Gastroesophageal sphincter (tissue), 4 donors: ENCODE data around the gene SLC30A2. TPM values are rescaled to one million over a fixed set of nuclear protein-coding genes. Genes with fewer than 3 reads are reported as not detected.

Source experiments
- ATAC-seq: fragments of 150-250 bp; one replicate; pipeline ENCODE4 v1.9.1; 2016; ENCODE audit warnings: mild to moderate bottlenecking, moderate library complexity
- H3K27ac ChIP-seq, 4 donors: fragments of 200-600 bp; sonication (generic) in 3 of 4; 1 replicate in 3 of 4; 2 replicates in 1 of 4; pipeline ENCODE4 v1.5.1; 2016 to 2019
- H3K27me3 ChIP-seq: fragments of 200-600 bp; sonication (generic); one replicate; pipeline ENCODE4 v1.5.1; 2019
- H3K36me3 ChIP-seq, 2 donors: fragments of 200-600 bp; sonication (generic); one replicate each; pipeline ENCODE4 v1.5.1; 2019; ENCODE audit warnings: control low read depth in 1 of 2
- H3K4me1 ChIP-seq, 3 donors: fragments of 200-600 bp; sonication (generic); 1 replicate in 2 of 3; 2 replicates in 1 of 3; pipeline ENCODE4 v1.5.1; 2016 to 2019; ENCODE audit warnings: control low read depth in 2 of 3
- H3K4me3 ChIP-seq, 2 donors: fragments of 200-600 bp; sonication (generic); one replicate each; pipeline ENCODE4 v1.5.1; 2019; ENCODE audit warnings: mild to moderate bottlenecking in 1 of 2, moderate library complexity in 1 of 2
- H3K9me3 ChIP-seq, 3 donors: fragments of 200-600 bp; sonication (generic); one replicate each; pipeline ENCODE4 v1.5.1; 2017 to 2019; ENCODE audit warnings: control low read depth in 2 of 3
- CTCF ChIP-seq, 4 experiments: fragments of 200-600 bp in 2 of 4; fragments of 450-650 bp in 2 of 4; sonication (generic) in 1 of 4; IDR thresholded peaks; one replicate each; pipeline ENCODE4 v1.5.1; 2017 to 2019; ENCODE audit warnings: antibody characterized with exemption in 4 of 4, mild to moderate bottlenecking in 2 of 4, moderate library complexity in 2 of 4
- EP300 ChIP-seq: sonication (generic); formaldehyde crosslinking; IDR thresholded peaks from one replicate; pipeline ENCODE4 v1.6.1; 2017; ENCODE audit warnings: antibody characterized with exemption, mild to moderate bottlenecking
- POLR2A ChIP-seq, 2 donors: fragments of 450-650 bp; IDR thresholded peaks; one replicate each; pipeline ENCODE4 v1.6.1; 2017; ENCODE audit warnings: antibody characterized with exemption in 2 of 2, mild to moderate bottlenecking in 2 of 2, moderate library complexity in 1 of 2
- POLR2AphosphoS5 ChIP-seq: sonication (generic); formaldehyde crosslinking; IDR thresholded peaks from one replicate; pipeline ENCODE4 v1.6.1; 2017; ENCODE audit warnings: antibody characterized with exemption
- WGBS, 2 donors: methylation state at CpG; one replicate each; pipeline ENCODE4 v1.1.5; 2018; ENCODE audit warnings: low coverage in 1 of 2; 5-methylcytosine and 5-hydroxymethylcytosine counted together
- total RNA-seq, 4 donors: library from RNA; depleted of rRNA; stranded (reverse); fragments of >200 nt; gene quantifications; one replicate each; pipeline ENCODE4 v1.1.0, GENCODE V29; 2016

The SLC30A2 gene
- total RNA-seq, 4 donors from 2014 or later = not detected

GRCh38 chr1:26003262-26003661 is 42.7 kb downstream of the SLC30A2 start:
- WGBS, 2 donors = 78 to 90% methylated on average over 4 of the region's 4 CpGs
- no peak overlapping the region for H3K4me3 ChIP-seq
- no peak for ATAC-seq
- H3K27me3 ChIP-seq = no peaks in the 10 kb centered on the region
- H3K27ac ChIP-seq = no peak overlapping the region
- no peak for TF ChIP-seq POLR2A (IDR thresholded peaks at IDR 0.05)
- no peak for TF ChIP-seq POLR2AphosphoS5
- TF ChIP-seq EP300 = no peak
- TF ChIP-seq CTCF (IDR thresholded peaks at IDR 0.05) = no peak
- H3K4me1 ChIP-seq = peaks cover 0 to 7% (median 0%) of the 10 kb centered on the region in 3 donors
- no peaks in the 10 kb centered on the region for H3K36me3 ChIP-seq
- no peaks in the 10 kb centered on the region for H3K9me3 ChIP-seq

- Histone ChIP-seq H3K36me3 (no peaks in the 10 kb centered on the region), H3K9me3 (no peaks in the 10 kb centered on the region), H3K27me3 (no peaks in the 10 kb centered on the region), H3K4me1 (peaks cover 3 to 23% (median 7%) of the 10 kb centered on the region in 3 donors), H3K27ac (peak overlapping the region in 1 of 4 donors; percentile 86), H3K4me3 (no peak overlapping the region)
- no peak for ATAC-seq
- WGBS, 2 donors = 81 to 100% methylated on average over 1 to 13 of the region's 18 CpGs
- TF ChIP-seq POLR2AphosphoS5 = no peak
- no peak for TF ChIP-seq EP300
- TF ChIP-seq POLR2A (IDR thresholded peaks at IDR 0.05) = no peak
- TF ChIP-seq CTCF (IDR thresholded peaks at IDR 0.05) = no peak
These were observed 46.7 kb downstream of the SLC30A2 start for GRCh38 chr1:25999041-25999800.

GRCh38 chr1:25997828-25998761 is 47.8 kb downstream of the SLC30A2 start, which contains the start of gene PAFAH2:
TSS of gene PAFAH2 (minus strand) at chr1:25998063. CDS start at chr1:25990816, 7,247 bp downstream.
- peak; percentile 99 for ATAC-seq
- TF ChIP-seq CTCF (IDR thresholded peaks at IDR 0.05) (peak in 3 of 4 experiments; percentile 97 to 99 (median 98)), POLR2AphosphoS5 (peak; percentile 72), POLR2A (IDR thresholded peaks at IDR 0.05) (peak in 1 of 2 donors; percentile 5), EP300 (no peak)
- Histone ChIP-seq H3K27ac (peak within 1 kb of the TSS; percentile 47 to 87 (median 86)), H3K27me3 (no peaks in the 10 kb centered on the region), H3K4me1 (peaks cover 3 to 23% (median 7%) of the 10 kb centered on the region in 3 donors), H3K36me3 (peaks cover 0 to 5% of the 10 kb centered on the region in 2 donors), H3K4me3 (peak within 1 kb of the TSS; percentile 63 to 65), H3K9me3 (no peaks in the 10 kb centered on the region)
- 2% methylated on average over 10 to 21 of the region's 47 CpGs for WGBS, 2 donors

- no peaks in the 10 kb centered on the region for H3K27me3 ChIP-seq
- WGBS, 2 donors = 1 to 5% methylated on average over 7 to 11 of the region's 13 CpGs
- H3K36me3 ChIP-seq = peaks cover 0 to 13% of the 10 kb centered on the region in 2 donors
- H3K27ac ChIP-seq = peak overlapping the region; percentile 47 to 87 (median 86)
- no peaks in the 10 kb centered on the region for H3K9me3 ChIP-seq
- H3K4me1 ChIP-seq = peaks cover 3 to 23% (median 7%) of the 10 kb centered on the region in 3 donors
- peak; percentile 31 for ATAC-seq
- TF ChIP-seq EP300 = no peak
- no peak for TF ChIP-seq CTCF (IDR thresholded peaks at IDR 0.05)
- TF ChIP-seq POLR2AphosphoS5 = no peak
- TF ChIP-seq POLR2A (IDR thresholded peaks at IDR 0.05) = no peak
- H3K4me3 ChIP-seq = peak overlapping the region; percentile 63 to 65
These were observed 48.7 kb downstream of the SLC30A2 start for GRCh38 chr1:25996966-25997827.
